Vein endothelial cell (primary cell): ENCODE measurements around the gene DHX34. TPM values are rescaled to one million over a fixed set of nuclear protein-coding genes. Genes with fewer than 3 reads are reported as not detected.

Source experiments
- total RNA-seq: library from RNA; depleted of rRNA; stranded (reverse); fragments of >200 nt; gene quantifications from 2 replicates; pipeline ENCODE4 v1.2.3, GENCODE V29; 2012

Gene DHX34
- total RNA-seq = 13.7 and 16.7 TPM in 2 replicates

GRCh38 chr19:47348819-47349795 lies at the start of gene DHX34:
Gene DHX34 (plus strand): TSS chr19:47349315. CDS start chr19:47353031, 3,716 bp downstream.

GRCh38 chr19:47309608-47310007 lies 39.5 kb upstream of the DHX34 start, which contains the start of gene C5AR1:
Gene C5AR1 (plus strand): TSS chr19:47309861. CDS start chr19:47309896, 35 bp downstream.

GRCh38 chr19:47331931-47332547 lies 17.1 kb upstream of the DHX34 start, which contains the start of gene C5AR2:
Gene C5AR2 (plus strand): TSS chr19:47332175. CDS start chr19:47340800, 8,625 bp downstream.

GRCh38 chr19:47419030-47419783 lies 70.1 kb downstream of the DHX34 start, which contains the start of gene MEIS3:
Gene MEIS3 (minus strand): TSS chr19:47419527. CDS start chr19:47419081, 446 bp downstream.

Other genes with a start within 250 kb of the DHX34 start
- 26.8 and 27.9 TPM in 2 replicates for gene ZC3H4, start 235.5 kb upstream of the DHX34 start, total RNA-seq
- 153 and 194 TPM in 2 replicates for gene SAE1, start 218.5 kb upstream of the DHX34 start, total RNA-seq
- gene BBC3, start 118.1 kb upstream of the DHX34 start, total RNA-seq = 16.8 and 33.0 TPM in 2 replicates
- gene CCDC9, start 92.8 kb upstream of the DHX34 start, total RNA-seq = 4.5 and 5.6 TPM in 2 replicates
- 0.48 and 0.65 TPM in 2 replicates for gene INAFM1, start 74.4 kb upstream of the DHX34 start, total RNA-seq
- gene C5AR1, start 39.5 kb upstream of the DHX34 start, total RNA-seq = not detected in 2 replicates
- not detected in 2 replicates for gene C5AR2, start 17.1 kb upstream of the DHX34 start, total RNA-seq
- 0.29 TPM in 1 of 2 replicates, not detected in the other for gene MEIS3, start 70.2 kb downstream of the DHX34 start, total RNA-seq
- gene SLC8A2, start 122.6 kb downstream of the DHX34 start, total RNA-seq = not detected in 2 replicates
- 4.3 and 5.6 TPM in 2 replicates for gene KPTN, start 134.9 kb downstream of the DHX34 start, total RNA-seq
- gene NAPA, start 165.7 kb downstream of the DHX34 start, total RNA-seq = 82.6 and 92.5 TPM in 2 replicates
- gene ZNF541, start 223.8 kb downstream of the DHX34 start, total RNA-seq = 0.19 and 0.33 TPM in 2 replicates